Cardiac muscle cell (in vitro differentiated cells and primary cell): Measurements from ENCODE around the gene NAGLU. TPM values are rescaled to one million over a fixed set of nuclear protein-coding genes. Genes with fewer than 3 reads are reported as not detected.

Experiments
- DNase-seq, 2 donors: peaks; one replicate each; pipeline versions ENCODE4 v3.0.0 to v3.0.0-alpha.2; 2010 to 2017; ENCODE audit warnings: low read depth in 1 of 2, low spot score in 1 of 2
- H3K27ac ChIP-seq: fragments of 200-600 bp; sonication (generic); 2 replicates; pipeline ENCODE4 v1.5.1; 2016
- H3K27me3 ChIP-seq: fragments of 200-600 bp; sonication (generic); 2 replicates; pipeline ENCODE4 v1.6.0; 2016; ENCODE audit warnings: control low read depth
- H3K36me3 ChIP-seq: fragments of 200-600 bp; sonication (generic); 2 replicates; pipeline ENCODE4 v1.5.1; 2016; ENCODE audit warnings: control low read depth
- H3K4me1 ChIP-seq: fragments of 200-600 bp; sonication (generic); 2 replicates; pipeline ENCODE4 v1.8.1; 2017; ENCODE audit warnings: low read depth, mild to moderate bottlenecking, mixed run types
- H3K4me3 ChIP-seq: fragments of 200-600 bp; sonication (generic); 2 replicates; pipeline ENCODE4 v1.5.1; 2016; ENCODE audit warnings: mild to moderate bottlenecking
- H3K9me3 ChIP-seq: fragments of 200-600 bp; sonication (generic); 2 replicates; pipeline ENCODE4 v1.5.1; 2017; ENCODE audit warnings: low read depth, mild to moderate bottlenecking, control low read depth
- polyA plus RNA-seq: library from polyadenylated mRNA; unstranded; fragments of >200 nt; fragmentation: Nextera tagmentation; extraction: Ambion mirVana; gene quantifications from 2 replicates; pipeline ENCODE4 v1.2.1, GENCODE V29; 2016
- total RNA-seq: library from RNA; depleted of rRNA; stranded (reverse); fragments of >200 nt; gene quantifications from 2 replicates; pipeline ENCODE4 v1.2.3, GENCODE V29; 2016
- TF ChIP-seq, protein P1 (sequence below): IDR thresholded peaks from 2 replicates; pipeline ENCODE4 v1.5.1; 2012; ENCODE audit warnings: low read depth, mild to moderate bottlenecking, low read length

The NAGLU gene
- total and polyA plus RNA-seq, 2 experiments from 2014 or later = 49.0 to 56.9 TPM

DNA sequence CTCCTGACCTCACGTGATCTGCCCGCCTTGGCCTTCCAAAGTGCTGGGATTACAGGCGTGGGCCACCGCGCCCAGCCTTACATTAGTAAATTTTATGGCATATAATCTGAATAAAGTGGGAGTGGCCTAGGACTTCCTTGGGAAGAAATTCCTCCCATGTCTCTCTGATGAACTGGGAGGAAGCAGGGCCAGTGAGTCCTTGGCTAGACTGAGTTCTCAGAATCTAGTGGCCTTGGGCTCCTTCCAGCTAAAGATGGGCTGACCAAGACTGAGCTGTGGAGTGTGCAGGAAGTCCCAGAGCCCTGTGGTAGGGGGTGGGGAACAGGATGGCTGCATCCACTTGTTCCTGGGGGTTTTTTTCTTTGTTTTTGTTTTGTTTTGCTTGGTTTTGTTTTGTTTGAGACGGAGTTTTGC, 10.0 kb upstream of the NAGLU start:
- no peak overlapping the region for H3K27ac ChIP-seq
- TF ChIP-seq, protein P1, sequence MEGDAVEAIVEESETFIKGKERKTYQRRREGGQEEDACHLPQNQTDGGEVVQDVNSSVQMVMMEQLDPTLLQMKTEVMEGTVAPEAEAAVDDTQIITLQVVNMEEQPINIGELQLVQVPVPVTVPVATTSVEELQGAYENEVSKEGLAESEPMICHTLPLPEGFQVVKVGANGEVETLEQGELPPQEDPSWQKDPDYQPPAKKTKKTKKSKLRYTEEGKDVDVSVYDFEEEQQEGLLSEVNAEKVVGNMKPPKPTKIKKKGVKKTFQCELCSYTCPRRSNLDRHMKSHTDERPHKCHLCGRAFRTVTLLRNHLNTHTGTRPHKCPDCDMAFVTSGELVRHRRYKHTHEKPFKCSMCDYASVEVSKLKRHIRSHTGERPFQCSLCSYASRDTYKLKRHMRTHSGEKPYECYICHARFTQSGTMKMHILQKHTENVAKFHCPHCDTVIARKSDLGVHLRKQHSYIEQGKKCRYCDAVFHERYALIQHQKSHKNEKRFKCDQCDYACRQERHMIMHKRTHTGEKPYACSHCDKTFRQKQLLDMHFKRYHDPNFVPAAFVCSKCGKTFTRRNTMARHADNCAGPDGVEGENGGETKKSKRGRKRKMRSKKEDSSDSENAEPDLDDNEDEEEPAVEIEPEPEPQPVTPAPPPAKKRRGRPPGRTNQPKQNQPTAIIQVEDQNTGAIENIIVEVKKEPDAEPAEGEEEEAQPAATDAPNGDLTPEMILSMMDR = no peak

GRCh38 chr17:42527932-42528331, 8.1 kb upstream of the NAGLU start:
- DNase-seq = no peak
- Histone ChIP-seq H3K36me3 (no peaks in the 10 kb centered on the region), H3K27ac (no peak overlapping the region), H3K27me3 (no peaks in the 10 kb centered on the region), H3K4me3 (no peak overlapping the region), H3K4me1 (peaks cover 5% of the 10 kb centered on the region), H3K9me3 (no peaks in the 10 kb centered on the region)
- TF ChIP-seq, protein P1 = no peak

More for the DNA sequence above, 10.0 kb upstream of the NAGLU start:
- Histone ChIP-seq H3K27me3 (no peaks in the 10 kb centered on the region), H3K4me3 (no peak overlapping the region), H3K9me3 (no peaks in the 10 kb centered on the region), H3K4me1 (peaks cover 8% of the 10 kb centered on the region), H3K36me3 (no peaks in the 10 kb centered on the region)
- DNase-seq = peak in 1 of 2 donors; percentile 58

- no peak overlapping the region for H3K4me3 ChIP-seq
- DNase-seq = no peak
- TF ChIP-seq, protein P1 = no peak
- no peaks in the 10 kb centered on the region for H3K9me3 ChIP-seq
- H3K4me1 ChIP-seq = no peaks in the 10 kb centered on the region
- no peaks in the 10 kb centered on the region for H3K27me3 ChIP-seq
- no peak overlapping the region for H3K27ac ChIP-seq
- no peaks in the 10 kb centered on the region for H3K36me3 ChIP-seq
Observed at GRCh38 chr17:42529061-42529460, 7.0 kb upstream of the NAGLU start.

DNA sequence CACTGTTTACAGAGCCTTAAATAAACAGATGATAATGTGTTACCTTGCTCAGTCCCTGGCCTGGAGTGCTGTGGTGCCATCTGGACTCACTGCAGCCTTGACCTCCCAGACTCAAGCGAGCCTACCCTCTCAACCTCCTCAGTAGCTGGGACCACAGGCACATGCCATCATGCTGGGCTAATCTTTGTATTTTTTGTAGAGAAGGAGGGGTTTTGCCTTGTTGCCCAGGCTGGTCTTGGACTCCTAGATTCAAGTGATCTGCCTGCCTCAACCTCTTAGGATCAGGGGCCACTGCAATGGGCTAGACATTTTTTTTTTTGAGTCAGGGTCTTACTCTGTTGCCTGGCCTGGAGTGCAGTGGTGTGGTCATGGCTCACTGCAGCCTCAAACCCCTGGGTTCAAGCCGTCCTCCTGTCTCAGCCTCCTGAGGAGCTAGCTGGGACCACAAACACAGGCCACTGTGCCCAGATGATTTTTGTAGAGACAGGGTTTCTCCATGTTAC, 5.0 kb upstream of the NAGLU start:
- H3K4me1 ChIP-seq = peaks cover 2% of the 10 kb centered on the region
- H3K9me3 ChIP-seq = no peaks in the 10 kb centered on the region
- no peak overlapping the region for H3K4me3 ChIP-seq
- no peaks in the 10 kb centered on the region for H3K27me3 ChIP-seq
- no peaks in the 10 kb centered on the region for H3K36me3 ChIP-seq
- no peak for DNase-seq
- TF ChIP-seq, protein P1 = no peak
- H3K27ac ChIP-seq = no peak overlapping the region

GRCh38 chr17:42531455-42532354, 4.3 kb upstream of the NAGLU start:
- Histone ChIP-seq H3K27me3 (no peaks in the 10 kb centered on the region), H3K27ac (no peak overlapping the region), H3K9me3 (no peaks in the 10 kb centered on the region), H3K4me3 (peak overlapping the region; percentile 30), H3K36me3 (no peaks in the 10 kb centered on the region), H3K4me1 (peaks cover 2% of the 10 kb centered on the region)
- TF ChIP-seq, protein P1 = peak; percentile 37
- DNase-seq = peak; percentile 48 to 76
